Vagina (tissue), 2 donors: ENCODE results near the gene TTC28. TPM values are rescaled to one million over a fixed set of nuclear protein-coding genes. Genes with fewer than 3 reads are reported as not detected.
"Not testable (repeated sequence)": the region's sequence is repeated elsewhere in the genome, so short reads cannot be mapped to it uniquely, and the experiment has no call there.

Experiments used
- DNase-seq, 2 donors: peaks; one replicate each; pipeline ENCODE4 v3.0.0-alpha.2; 2017; ENCODE audit errors: extremely low spot score in 2 of 2
- H3K27ac ChIP-seq: fragments of 200-600 bp; sonication (generic); one replicate; pipeline ENCODE4 v1.5.1; 2019
- H3K27me3 ChIP-seq: fragments of 200-600 bp; sonication (generic); one replicate; pipeline ENCODE4 v1.5.1; 2019
- H3K36me3 ChIP-seq, 2 donors: fragments of 200-600 bp; sonication (generic); one replicate each; pipeline ENCODE4 v1.5.1; 2017 to 2019
- H3K4me1 ChIP-seq: fragments of 200-600 bp; sonication (generic); one replicate; pipeline ENCODE4 v1.5.1; 2019
- H3K4me3 ChIP-seq, 2 donors: fragments of 200-600 bp; sonication (generic); 1 replicate in 1 of 2; 2 replicates in 1 of 2; pipeline ENCODE4 v1.5.1; 2016 to 2019
- H3K9me3 ChIP-seq: fragments of 200-600 bp; sonication (generic); one replicate; pipeline ENCODE4 v1.5.1; 2019
- POLR2A ChIP-seq, 2 donors: fragments of 450-650 bp; IDR thresholded peaks; one replicate each; pipeline ENCODE4 v1.6.1; 2017; ENCODE audit warnings: antibody characterized with exemption in 2 of 2, mild to moderate bottlenecking in 2 of 2, moderate library complexity in 2 of 2
- POLR2AphosphoS5 ChIP-seq, 2 donors: sonication (generic); formaldehyde crosslinking; IDR thresholded peaks; one replicate each; pipeline ENCODE4 v1.9.0; 2017; ENCODE audit warnings: antibody characterized with exemption in 2 of 2, mild to moderate bottlenecking in 2 of 2, low read depth in 1 of 2; ENCODE audit not compliant: insufficient read depth in 1 of 2
- intact Hi-C: fragments of 100-400 bp; cut with DNase I; formaldehyde crosslinking; loops from one replicate; pipeline ENCODE4 v1.15.1; 2023
- total RNA-seq: library from RNA; depleted of rRNA; stranded (reverse); fragments of >200 nt; gene quantifications from one replicate; pipeline ENCODE4 v1.2.3, GENCODE V29; 2016
- TF ChIP-seq, protein P1 (sequence below), 3 experiments: fragments of 450-650 bp in 2 of 3; fragments of 200-600 bp in 1 of 3; sonication (generic) in 1 of 3; IDR thresholded peaks; one replicate each; pipeline ENCODE4 v1.5.1; 2017 to 2019; ENCODE audit warnings: antibody characterized with exemption in 3 of 3, mild to moderate bottlenecking in 2 of 3, moderate library complexity in 2 of 3

The TTC28 gene
- total RNA-seq, 1 donor from 2014 or later, result 41.7 TPM

DNA sequence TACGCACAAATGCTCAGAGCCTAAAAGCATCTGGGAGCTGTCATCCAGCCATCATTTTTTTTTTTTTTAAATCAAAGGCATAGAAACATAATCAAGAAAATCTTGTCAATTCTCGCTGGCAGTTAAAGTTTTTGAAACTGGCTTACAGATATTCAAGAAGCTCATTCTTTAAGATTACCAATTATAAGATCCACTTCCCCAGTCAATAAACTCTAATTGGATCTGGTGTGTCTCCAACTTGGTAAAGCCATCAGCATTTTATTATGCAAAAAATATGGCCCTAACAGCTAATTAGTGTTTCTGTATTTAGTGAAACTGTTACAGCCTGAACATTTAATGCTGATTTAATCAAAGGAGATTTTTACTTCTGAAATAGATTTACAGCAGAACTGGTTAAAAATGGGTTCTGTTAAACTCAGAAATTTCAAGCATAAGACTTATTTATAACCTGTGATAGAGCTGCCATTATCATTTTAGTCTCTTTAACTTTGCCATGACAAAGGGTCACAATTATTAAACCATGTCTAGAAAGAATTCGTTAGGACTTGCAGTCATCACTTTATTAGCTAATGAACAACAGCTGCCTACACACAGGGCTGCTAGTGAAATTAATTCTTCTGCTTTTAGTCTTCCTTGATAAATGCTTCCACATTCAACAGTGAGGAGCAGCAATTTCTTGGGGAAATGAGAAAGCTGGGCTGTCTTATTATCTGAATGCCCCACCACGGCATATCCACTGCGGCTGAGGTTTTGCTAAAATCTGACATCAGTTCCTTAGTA is 584.1 kb downstream of the TTC28 start:
- peaks cover 0 to 7% of the 10 kb centered on the region in 2 donors for H3K36me3 ChIP-seq

DNA sequence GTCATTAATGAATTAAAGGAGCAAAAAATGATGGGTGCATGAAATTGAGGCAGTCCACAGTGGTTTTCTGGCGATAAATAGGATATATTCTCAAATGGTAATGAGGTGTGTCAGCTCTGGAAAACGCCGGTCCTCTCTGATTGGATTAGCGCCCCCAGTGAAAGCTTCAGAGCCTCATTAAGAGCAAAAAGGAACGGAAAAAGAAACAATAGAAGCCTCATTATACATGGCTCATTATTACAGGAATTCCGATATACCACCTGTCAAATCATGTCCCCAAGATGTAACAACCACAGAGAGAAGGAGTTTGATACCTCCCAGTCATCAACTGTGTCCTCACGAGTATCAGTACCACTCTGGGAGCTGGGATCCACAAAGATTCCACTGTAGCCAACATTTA is 584.9 kb downstream of the TTC28 start:
- no peaks in the 10 kb centered on the region for H3K9me3 ChIP-seq
- no peaks in the 10 kb centered on the region for H3K27me3 ChIP-seq
- no peak for DNase-seq
- TF ChIP-seq POLR2AphosphoS5 (IDR thresholded peaks at IDR 0.05; ENCODE audit: insufficient read depth in 1 of 2, low read depth in 1 of 2) (no peak), POLR2A (IDR thresholded peaks at IDR 0.05) (no peak)
- TF ChIP-seq, protein P1, sequence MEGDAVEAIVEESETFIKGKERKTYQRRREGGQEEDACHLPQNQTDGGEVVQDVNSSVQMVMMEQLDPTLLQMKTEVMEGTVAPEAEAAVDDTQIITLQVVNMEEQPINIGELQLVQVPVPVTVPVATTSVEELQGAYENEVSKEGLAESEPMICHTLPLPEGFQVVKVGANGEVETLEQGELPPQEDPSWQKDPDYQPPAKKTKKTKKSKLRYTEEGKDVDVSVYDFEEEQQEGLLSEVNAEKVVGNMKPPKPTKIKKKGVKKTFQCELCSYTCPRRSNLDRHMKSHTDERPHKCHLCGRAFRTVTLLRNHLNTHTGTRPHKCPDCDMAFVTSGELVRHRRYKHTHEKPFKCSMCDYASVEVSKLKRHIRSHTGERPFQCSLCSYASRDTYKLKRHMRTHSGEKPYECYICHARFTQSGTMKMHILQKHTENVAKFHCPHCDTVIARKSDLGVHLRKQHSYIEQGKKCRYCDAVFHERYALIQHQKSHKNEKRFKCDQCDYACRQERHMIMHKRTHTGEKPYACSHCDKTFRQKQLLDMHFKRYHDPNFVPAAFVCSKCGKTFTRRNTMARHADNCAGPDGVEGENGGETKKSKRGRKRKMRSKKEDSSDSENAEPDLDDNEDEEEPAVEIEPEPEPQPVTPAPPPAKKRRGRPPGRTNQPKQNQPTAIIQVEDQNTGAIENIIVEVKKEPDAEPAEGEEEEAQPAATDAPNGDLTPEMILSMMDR (IDR thresholded peaks at IDR 0.05), result no peak
- no peak overlapping the region for H3K4me3 ChIP-seq
- intact Hi-C loops, result no loop called here
- no peaks in the 10 kb centered on the region for H3K4me1 ChIP-seq
- H3K27ac ChIP-seq, result no peak overlapping the region
- peaks cover 0 to 7% of the 10 kb centered on the region in 2 donors for H3K36me3 ChIP-seq

More for the DNA sequence above, 584.1 kb downstream of the TTC28 start:
- Histone ChIP-seq H3K27ac (no peak overlapping the region), H3K9me3 (no peaks in the 10 kb centered on the region), H3K27me3 (no peaks in the 10 kb centered on the region), H3K4me3 (no peak overlapping the region), H3K4me1 (no peaks in the 10 kb centered on the region)
- TF ChIP-seq POLR2A (IDR thresholded peaks at IDR 0.05), result no peak
- TF ChIP-seq POLR2AphosphoS5 (IDR thresholded peaks at IDR 0.05; ENCODE audit: insufficient read depth in 1 of 2, low read depth in 1 of 2), result no peak
- TF ChIP-seq, protein P1 (IDR thresholded peaks at IDR 0.05), result no peak
- intact Hi-C loops, result no loop called here
- DNase-seq, result no peak

DNA sequence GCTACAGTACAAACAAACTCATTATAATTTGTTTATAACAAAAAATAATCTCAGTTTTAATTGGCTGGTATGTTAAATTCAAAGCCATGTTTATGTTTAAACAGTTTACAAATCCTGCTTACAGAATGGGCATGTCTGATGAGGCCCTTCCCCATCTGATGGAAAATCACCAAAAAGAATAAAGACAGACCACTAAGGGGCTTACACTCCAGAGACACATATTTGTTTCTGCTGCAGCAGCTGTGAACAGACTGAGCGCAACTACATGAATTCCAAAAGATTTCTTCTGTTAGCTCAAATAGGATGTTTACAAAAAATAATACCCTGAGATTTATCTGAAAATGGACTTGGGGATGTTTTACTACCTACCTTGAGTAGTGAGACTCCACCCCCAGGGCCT is 585.9 kb downstream of the TTC28 start:
- no peak overlapping the region for H3K4me3 ChIP-seq
- no peaks in the 10 kb centered on the region for H3K9me3 ChIP-seq
- H3K36me3 ChIP-seq, result peaks cover 0 to 7% of the 10 kb centered on the region in 2 donors
- TF ChIP-seq, protein P1 (IDR thresholded peaks at IDR 0.05), result no peak
- TF ChIP-seq POLR2AphosphoS5 (IDR thresholded peaks at IDR 0.05; ENCODE audit: insufficient read depth in 1 of 2, low read depth in 1 of 2) (no peak), POLR2A (IDR thresholded peaks at IDR 0.05) (no peak)
- H3K27ac ChIP-seq, result no peak overlapping the region
- no peaks in the 10 kb centered on the region for H3K4me1 ChIP-seq
- no peak for DNase-seq
- intact Hi-C loops, result no loop called here
- H3K27me3 ChIP-seq, result no peaks in the 10 kb centered on the region

DNA sequence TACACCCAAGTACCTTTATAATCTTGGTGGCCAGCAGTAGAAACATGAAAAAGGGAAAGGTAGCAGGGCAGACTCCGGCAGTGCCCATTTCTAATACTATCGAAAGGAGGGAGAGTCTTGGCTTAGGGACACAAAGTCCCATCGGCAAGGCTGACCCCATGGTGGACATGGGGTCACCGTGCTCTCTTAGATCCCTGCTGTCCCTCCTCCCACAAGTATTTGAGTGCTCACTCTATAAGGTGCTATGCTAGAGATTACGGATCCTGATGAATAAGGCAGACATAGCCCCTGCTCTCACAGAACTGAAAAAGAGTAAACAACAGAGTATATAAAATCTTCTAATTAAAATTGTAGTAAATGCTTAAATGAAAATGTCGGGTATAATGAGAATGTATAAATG is 588.2 kb downstream of the TTC28 start:
- TF ChIP-seq, protein P1 (IDR thresholded peaks at IDR 0.05), result no peak
- TF ChIP-seq POLR2A (IDR thresholded peaks at IDR 0.05) (no peak), POLR2AphosphoS5 (IDR thresholded peaks at IDR 0.05; ENCODE audit: insufficient read depth in 1 of 2, low read depth in 1 of 2) (no peak)
- intact Hi-C loops, result no loop called here
- H3K36me3 ChIP-seq, result peaks cover 0 to 7% of the 10 kb centered on the region in 2 donors
- H3K27ac ChIP-seq, result no peak overlapping the region
- H3K27me3 ChIP-seq, result no peaks in the 10 kb centered on the region
- no peak overlapping the region for H3K4me3 ChIP-seq
- no peaks in the 10 kb centered on the region for H3K9me3 ChIP-seq
- H3K4me1 ChIP-seq, result no peaks in the 10 kb centered on the region
- DNase-seq, result no peak

DNA sequence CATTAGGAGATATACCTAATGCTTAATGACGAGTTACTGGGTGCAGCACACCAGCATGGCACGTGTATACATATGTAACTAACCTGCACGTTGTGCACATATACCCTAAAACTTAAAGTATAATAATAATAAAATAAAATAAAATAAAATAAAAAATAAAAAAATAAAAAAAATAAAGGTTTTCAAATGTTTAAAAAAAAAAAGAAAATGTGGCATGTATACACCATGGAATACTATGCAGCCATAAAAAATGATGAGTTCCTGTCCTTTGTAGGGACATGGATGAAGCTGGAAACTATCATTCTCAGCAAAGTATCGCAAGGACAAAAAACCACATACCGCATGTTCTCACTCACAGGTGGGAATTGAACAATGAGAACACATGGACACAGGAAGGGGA is 590.1 kb downstream of the TTC28 start:
- intact Hi-C loops, H3K4me3 ChIP-seq: not testable (repeated sequence)

More for the DNA sequence above, 590.1 kb downstream of the TTC28 start:
- H3K27ac ChIP-seq, DNase-seq, H3K27me3 ChIP-seq, H3K4me1 ChIP-seq, H3K36me3 ChIP-seq, H3K9me3 ChIP-seq: not testable (repeated sequence)
